K562 (cell line): ENCODE data around the gene ZNF620. TPM values are rescaled to one million over a fixed set of nuclear protein-coding genes. Genes with fewer than 3 reads are reported as not detected.

Experiments
- ZNF407 ChIP-seq: fragments of 450-650 bp; IDR thresholded peaks from 2 replicates; pipeline ENCODE4 v1.6.1; 2016; ENCODE audit warnings: low read depth
- polyA plus RNA-seq, 8 experiments: library from polyadenylated mRNA; depleted of rRNA in 4 of 8; stranded (reverse) in 5 of 8; unstranded in 3 of 8; fragments of >200 nt; fragmentation: Nextera tagmentation in 2 of 8; fragmentation: Illumina TruSeq in 1 of 8; extraction: Ambion mirVana in 2 of 8; extraction: Trizol in 1 of 8; gene quantifications; 2 replicates each; pipeline versions ENCODE4 v1.2.1 to v1.2.3, GENCODE V29; 2011 to 2014; ENCODE audit warnings: inconsistent platforms in 1 of 8, missing spikeins in 1 of 8
- total RNA-seq, 7 experiments: library from RNA; depleted of rRNA in 6 of 7; stranded (reverse); fragments of >200 nt in 6 of 7; fragmentation: Illumina TruSeq in 2 of 7; extraction: Trizol in 2 of 7; gene quantifications; 2 replicates each; pipeline versions ENCODE4 v1.2.1 to v1.2.3, GENCODE V29; 2011 to 2021; ENCODE audit warnings: low replicate concordance in 1 of 7

The ZNF620 gene
- total and polyA plus RNA-seq, 9 of the 15 experiments (the other 6 are each of a cell fraction or from before 2014, with no cell fraction given) = 1.2 to 5.5 (median 3.3) TPM

DNA sequence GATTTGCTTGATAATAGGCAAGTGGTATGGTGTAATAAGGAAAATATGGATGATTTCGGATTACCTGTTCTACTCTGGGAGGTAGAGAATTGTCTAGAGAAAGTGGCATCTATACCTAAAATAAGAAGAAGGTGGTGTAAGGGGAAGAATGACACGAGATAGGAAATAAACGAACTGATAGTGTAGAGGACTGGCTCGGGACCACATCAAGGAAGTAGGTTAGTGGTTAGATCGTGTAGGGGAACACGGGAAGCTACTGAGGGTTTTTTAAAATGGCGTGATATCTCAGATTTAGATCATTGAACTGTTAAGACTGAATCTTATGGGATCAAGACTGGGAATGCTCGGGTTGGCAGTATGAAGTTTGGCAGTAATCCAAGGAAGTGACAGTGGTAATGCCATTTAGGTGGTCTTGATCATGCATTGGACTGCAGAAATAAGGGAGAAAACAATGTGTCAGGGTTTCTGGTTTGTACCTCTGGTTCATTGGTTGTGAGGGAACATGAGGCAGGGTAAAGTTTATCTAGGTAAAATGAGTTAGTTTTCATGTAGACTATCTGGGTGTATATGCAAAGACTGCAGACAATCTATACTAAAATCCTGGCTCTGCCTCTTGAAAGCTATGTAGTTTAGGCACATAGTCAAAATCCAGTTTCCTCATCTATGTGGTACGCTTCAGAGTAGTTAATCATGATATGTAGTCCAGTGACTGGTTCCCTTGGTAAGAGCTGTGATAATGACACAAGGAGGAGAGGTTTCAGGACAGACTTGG, 41.3 kb upstream of the ZNF620 start (continued):
- no peak for TF ChIP-seq ZNF407
